Ascending aorta (tissue), 2 donors: ENCODE measurements around the gene MAP1LC3B2. TPM values are rescaled to one million over a fixed set of nuclear protein-coding genes. Genes with fewer than 3 reads are reported as not detected.
A peak's percentile ranks its signal among the peaks of the same experiment; 100 is the strongest.

Experiments used
- DNase-seq, 2 donors: peaks; one replicate each; pipeline ENCODE4 v3.0.0-alpha.2; 2019; ENCODE audit warnings: low spot score in 2 of 2
- H3K27ac ChIP-seq, 2 donors: fragments of 200-600 bp; sonication (generic); one replicate each; pipeline ENCODE4 v1.5.1; 2016 to 2017; ENCODE audit warnings: mild to moderate bottlenecking in 1 of 2
- H3K27me3 ChIP-seq: fragments of 200-600 bp; sonication (generic); one replicate; pipeline ENCODE4 v1.5.1; 2017
- H3K36me3 ChIP-seq, 2 donors: fragments of 200-600 bp; sonication (generic); one replicate each; pipeline ENCODE4 v1.5.1; 2016
- H3K4me1 ChIP-seq, 2 donors: fragments of 200-600 bp; sonication (generic); one replicate each; pipeline ENCODE4 v1.5.1; 2016 to 2017; ENCODE audit warnings: mild to moderate bottlenecking in 1 of 2
- H3K4me3 ChIP-seq, 2 donors: fragments of 200-600 bp; sonication (generic); one replicate each; pipeline ENCODE4 v1.5.1; 2016 to 2017; ENCODE audit warnings: mild to moderate bottlenecking in 1 of 2
- H3K9me3 ChIP-seq, 2 donors: fragments of 200-600 bp; sonication (generic); one replicate each; pipeline ENCODE4 v1.5.1; 2016
- intact Hi-C: fragments of 100-400 bp; cut with DNase I; formaldehyde crosslinking; loops from one replicate; pipeline ENCODE4 v1.15.1; 2023
- total RNA-seq: library from RNA; depleted of rRNA; stranded (reverse); fragments of >200 nt; gene quantifications from one replicate; pipeline ENCODE4 v1.1.0, GENCODE V29; 2016
- TF ChIP-seq, protein P1 (sequence below), 3 experiments: fragments of 200-600 bp in 2 of 3; fragments of 450-650 bp in 1 of 3; sonication (generic) in 2 of 3; IDR thresholded peaks; one replicate each; pipeline ENCODE4 v1.5.1; 2016 to 2019; ENCODE audit warnings: antibody characterized with exemption in 3 of 3, mild to moderate bottlenecking in 1 of 3, moderate library complexity in 1 of 3

The MAP1LC3B2 gene
- total RNA-seq, 1 donor from 2014 or later: not detected

DNA sequence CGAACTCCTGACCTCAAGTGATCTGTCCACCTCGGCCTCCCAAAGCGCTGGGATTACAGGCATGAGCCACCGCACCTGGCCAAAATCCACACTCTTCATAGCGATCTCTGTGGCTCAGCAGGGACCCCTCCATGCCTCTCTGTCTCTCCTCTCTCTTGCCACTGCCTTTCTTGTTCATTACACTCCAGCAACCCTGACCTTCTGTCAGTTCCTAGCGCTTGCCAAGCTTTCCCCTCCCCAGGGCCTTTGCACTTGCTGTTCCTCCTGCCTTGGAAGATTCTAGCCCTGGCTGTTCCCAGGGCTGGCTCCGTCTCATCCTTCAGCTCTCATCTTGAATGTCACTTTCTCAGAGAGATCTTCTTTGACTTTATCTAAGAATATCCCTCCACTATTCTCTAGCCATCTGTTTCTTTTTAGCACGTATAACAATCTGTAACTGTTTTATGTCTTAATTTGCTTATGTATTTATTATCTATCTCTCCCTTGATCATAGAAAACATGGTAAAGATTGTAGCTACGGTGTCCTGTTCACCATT, 38.9 kb upstream of the MAP1LC3B2 start:
- no peak overlapping the region for H3K4me3 ChIP-seq
- H3K27me3 ChIP-seq: no peaks in the 10 kb centered on the region
- TF ChIP-seq, protein P1, sequence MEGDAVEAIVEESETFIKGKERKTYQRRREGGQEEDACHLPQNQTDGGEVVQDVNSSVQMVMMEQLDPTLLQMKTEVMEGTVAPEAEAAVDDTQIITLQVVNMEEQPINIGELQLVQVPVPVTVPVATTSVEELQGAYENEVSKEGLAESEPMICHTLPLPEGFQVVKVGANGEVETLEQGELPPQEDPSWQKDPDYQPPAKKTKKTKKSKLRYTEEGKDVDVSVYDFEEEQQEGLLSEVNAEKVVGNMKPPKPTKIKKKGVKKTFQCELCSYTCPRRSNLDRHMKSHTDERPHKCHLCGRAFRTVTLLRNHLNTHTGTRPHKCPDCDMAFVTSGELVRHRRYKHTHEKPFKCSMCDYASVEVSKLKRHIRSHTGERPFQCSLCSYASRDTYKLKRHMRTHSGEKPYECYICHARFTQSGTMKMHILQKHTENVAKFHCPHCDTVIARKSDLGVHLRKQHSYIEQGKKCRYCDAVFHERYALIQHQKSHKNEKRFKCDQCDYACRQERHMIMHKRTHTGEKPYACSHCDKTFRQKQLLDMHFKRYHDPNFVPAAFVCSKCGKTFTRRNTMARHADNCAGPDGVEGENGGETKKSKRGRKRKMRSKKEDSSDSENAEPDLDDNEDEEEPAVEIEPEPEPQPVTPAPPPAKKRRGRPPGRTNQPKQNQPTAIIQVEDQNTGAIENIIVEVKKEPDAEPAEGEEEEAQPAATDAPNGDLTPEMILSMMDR (IDR thresholded peaks at IDR 0.05): no peak
- intact Hi-C loops: no loop called here
- DNase-seq: no peak
- H3K27ac ChIP-seq: no peak overlapping the region
- no peaks in the 10 kb centered on the region for H3K9me3 ChIP-seq
- H3K36me3 ChIP-seq: no peaks in the 10 kb centered on the region
- peaks cover 0 to 6% of the 10 kb centered on the region in 2 donors for H3K4me1 ChIP-seq

DNA sequence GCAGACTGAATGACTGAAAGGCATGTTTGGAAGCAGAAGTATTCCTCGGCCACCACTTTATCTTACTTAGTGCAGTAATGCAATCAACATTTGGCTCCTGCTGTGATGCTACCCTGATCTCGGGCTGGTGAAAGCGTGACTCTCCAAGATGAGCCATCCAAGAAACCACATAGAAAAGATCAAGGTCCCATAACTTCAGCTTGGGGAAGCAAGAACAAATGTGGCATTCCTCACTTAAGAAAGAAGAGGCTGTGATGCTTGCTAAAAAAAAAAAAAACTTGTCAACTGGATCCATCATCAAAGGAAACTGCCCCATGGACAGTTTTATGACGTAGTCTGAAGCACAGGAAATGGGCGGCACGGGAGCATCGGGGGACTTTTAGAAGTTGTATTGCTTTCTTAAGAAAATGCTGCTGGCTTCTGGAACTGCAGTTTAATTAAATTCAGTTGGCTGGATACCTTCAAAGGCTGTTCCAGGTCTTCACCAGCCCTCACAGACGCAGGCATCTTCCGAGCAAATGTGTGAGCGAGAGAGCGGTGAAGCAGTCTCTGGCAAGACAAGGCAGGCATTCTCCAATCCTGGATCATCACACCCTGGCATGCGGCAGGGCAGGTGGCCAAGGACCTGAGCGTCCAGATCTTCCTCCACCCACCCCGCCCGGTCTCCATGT, 38.2 kb upstream of the MAP1LC3B2 start:
- intact Hi-C loops: no loop called here
- Histone ChIP-seq H3K27ac (no peak overlapping the region), H3K27me3 (no peaks in the 10 kb centered on the region), H3K36me3 (no peaks in the 10 kb centered on the region), H3K9me3 (no peaks in the 10 kb centered on the region), H3K4me1 (peaks cover 0 to 6% of the 10 kb centered on the region in 2 donors), H3K4me3 (no peak overlapping the region)
- TF ChIP-seq, protein P1 (IDR thresholded peaks at IDR 0.05): no peak
- no peak for DNase-seq

DNA sequence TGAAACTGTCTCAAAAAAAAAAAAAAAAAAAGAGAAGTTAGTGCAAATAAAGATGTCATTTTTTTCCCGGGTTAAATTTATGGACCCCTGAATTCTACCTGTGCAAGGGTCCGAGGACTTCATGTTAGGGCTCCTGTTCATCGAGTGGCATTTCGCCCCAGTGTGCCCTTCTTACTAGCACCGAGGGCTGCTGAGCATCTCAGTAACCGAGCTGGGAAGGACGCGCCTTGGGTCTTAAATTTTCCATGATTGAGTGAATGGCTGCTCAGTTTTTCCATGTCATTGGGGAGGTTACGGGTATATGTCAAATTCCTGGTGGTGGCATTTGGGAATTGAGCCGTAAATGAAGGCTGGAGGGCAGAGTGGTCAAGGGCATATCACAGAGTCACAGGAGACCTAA, 34.9 kb upstream of the MAP1LC3B2 start:
- no peak for DNase-seq
- Histone ChIP-seq H3K9me3 (no peaks in the 10 kb centered on the region), H3K36me3 (no peaks in the 10 kb centered on the region), H3K4me3 (no peak overlapping the region), H3K27ac (no peak overlapping the region), H3K27me3 (no peaks in the 10 kb centered on the region), H3K4me1 (peaks cover 2 to 24% of the 10 kb centered on the region in 2 donors)
- intact Hi-C loops: loop anchor here (2.0 kb wide), 1 partner anchor 206 kb away; no protein-coding TSS in a partner anchor
- TF ChIP-seq, protein P1 (IDR thresholded peaks at IDR 0.05): no peak

DNA sequence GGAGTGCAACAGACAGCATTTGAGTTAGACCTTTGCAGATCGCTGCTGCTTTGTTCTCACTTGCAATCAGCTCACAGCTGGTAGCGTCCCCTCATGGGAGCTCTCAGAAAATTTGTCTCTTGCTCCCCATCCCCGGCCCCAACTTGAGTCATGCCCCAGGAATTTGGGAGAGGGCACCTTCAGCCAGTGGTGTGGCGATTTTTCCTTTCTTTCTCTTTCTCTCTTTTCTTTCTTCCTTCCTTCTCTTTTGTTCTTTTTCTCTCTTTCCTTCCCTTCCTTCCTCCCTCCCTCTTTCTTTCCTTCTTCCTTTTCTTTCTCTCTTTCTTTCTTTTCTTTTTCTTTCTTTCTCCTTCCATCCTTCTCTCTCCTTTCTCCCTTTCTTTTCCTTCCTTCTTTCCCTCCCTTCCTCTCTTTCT, 34.2 kb upstream of the MAP1LC3B2 start:
- Histone ChIP-seq H3K9me3 (no peaks in the 10 kb centered on the region), H3K36me3 (no peaks in the 10 kb centered on the region), H3K27me3 (no peaks in the 10 kb centered on the region), H3K4me3 (peak overlapping the region in 1 of 2 donors; percentile 58), H3K4me1 (peaks cover 2 to 28% of the 10 kb centered on the region in 2 donors), H3K27ac (peak overlapping the region; percentile 82 to 83)
- intact Hi-C loops: loop anchor here (2.0 to 5.0 kb wide), 3 partner anchors 143 to 383 kb away; no protein-coding TSS in a partner anchor
- TF ChIP-seq, protein P1 (IDR thresholded peaks at IDR 0.05): no peak
- no peak for DNase-seq

DNA sequence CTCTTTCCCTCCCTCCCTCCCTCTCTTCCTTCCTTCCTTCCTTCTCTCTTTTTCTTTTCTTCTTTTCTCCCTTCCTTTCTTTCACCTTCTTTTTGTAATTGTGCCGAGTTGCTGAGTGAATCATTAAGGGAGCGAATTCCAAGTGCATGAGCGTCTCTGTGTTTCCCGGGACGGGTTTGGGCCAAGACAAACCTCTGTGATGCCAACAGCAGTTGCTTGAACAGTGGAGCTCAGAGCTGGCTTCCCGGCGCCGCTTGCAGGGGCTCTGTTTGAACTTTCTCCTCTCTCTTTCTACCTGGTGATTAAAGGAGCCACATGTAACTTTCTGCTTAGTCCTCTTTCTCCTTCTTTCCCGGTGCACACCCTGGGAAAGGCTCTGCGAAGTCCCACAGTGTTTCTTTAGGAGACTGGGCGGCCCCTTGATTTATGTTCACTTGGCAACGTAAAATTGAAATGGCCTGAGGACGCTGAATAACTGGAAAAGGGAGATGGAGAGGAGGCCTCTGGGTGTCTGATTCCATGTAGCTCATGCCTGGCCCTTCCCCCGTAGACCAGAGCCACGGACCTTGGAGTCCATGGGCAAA, 33.7 kb upstream of the MAP1LC3B2 start:
- Histone ChIP-seq H3K4me3 (peak overlapping the region; percentile 31 to 58), H3K27me3 (no peaks in the 10 kb centered on the region), H3K27ac (peak overlapping the region; percentile 82 to 83), H3K9me3 (no peaks in the 10 kb centered on the region), H3K36me3 (no peaks in the 10 kb centered on the region), H3K4me1 (peaks cover 2 to 28% of the 10 kb centered on the region in 2 donors)
- DNase-seq: peak; percentile 54 to 92
- intact Hi-C loops: loop anchor here (1.0 to 5.0 kb wide), 5 partner anchors 70 to 383 kb away; no protein-coding TSS in a partner anchor
- TF ChIP-seq, protein P1 (IDR thresholded peaks at IDR 0.05): no peak
